CD4-positive, alpha-beta T cell treated with Interleukin-17A for 1 hour (primary cell): ENCODE results near the gene NAT8.
"Not testable (repeated sequence)": the region's sequence is repeated elsewhere in the genome, so short reads cannot be mapped to it uniquely, and the experiment has no call there.

Source experiments
- DNase-seq: peaks from one replicate; pipeline ENCODE4 v3.0.0-alpha.2; 2020

NAT8 gene, protein sequence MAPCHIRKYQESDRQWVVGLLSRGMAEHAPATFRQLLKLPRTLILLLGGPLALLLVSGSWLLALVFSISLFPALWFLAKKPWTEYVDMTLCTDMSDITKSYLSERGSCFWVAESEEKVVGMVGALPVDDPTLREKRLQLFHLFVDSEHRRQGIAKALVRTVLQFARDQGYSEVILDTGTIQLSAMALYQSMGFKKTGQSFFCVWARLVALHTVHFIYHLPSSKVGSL

DNA sequence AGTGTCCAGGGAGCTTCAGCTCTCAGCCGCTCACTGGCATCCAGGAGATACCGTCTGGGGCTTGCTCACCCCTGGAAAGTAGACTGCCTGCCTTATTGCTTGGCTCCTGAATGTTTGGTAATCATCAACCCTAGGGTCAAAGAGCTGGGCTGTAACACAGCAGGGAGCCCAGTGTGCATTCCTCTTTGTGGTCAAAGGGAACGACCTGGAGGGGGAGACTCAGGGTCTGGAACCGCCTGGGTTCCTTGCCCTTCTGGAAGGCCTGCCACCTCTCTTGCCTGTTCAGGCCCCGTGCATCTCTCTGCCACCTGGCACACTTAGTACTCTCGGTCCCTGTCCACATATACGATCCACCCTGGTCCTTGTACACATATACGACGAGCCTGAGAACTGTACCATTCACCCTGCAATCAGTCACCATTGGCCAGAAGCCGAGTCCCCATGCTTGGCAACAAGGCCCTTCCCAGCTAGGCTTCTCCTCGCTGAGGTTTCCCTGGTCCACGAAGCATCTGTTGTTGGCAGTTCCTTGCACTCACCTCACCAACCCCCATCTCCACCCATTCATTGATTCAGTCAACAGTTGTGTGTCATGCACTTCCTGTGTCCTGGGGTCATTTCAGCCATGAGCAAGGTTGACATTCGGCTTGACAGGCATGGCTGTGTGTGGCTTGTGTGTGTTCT, at the start of gene NAT8:
Gene NAT8, minus strand, starts transcription at position 85 of the 681 bp plus-strand sequence. CDS start 794 bp downstream, outside the sequence.
- no peak for DNase-seq

DNA sequence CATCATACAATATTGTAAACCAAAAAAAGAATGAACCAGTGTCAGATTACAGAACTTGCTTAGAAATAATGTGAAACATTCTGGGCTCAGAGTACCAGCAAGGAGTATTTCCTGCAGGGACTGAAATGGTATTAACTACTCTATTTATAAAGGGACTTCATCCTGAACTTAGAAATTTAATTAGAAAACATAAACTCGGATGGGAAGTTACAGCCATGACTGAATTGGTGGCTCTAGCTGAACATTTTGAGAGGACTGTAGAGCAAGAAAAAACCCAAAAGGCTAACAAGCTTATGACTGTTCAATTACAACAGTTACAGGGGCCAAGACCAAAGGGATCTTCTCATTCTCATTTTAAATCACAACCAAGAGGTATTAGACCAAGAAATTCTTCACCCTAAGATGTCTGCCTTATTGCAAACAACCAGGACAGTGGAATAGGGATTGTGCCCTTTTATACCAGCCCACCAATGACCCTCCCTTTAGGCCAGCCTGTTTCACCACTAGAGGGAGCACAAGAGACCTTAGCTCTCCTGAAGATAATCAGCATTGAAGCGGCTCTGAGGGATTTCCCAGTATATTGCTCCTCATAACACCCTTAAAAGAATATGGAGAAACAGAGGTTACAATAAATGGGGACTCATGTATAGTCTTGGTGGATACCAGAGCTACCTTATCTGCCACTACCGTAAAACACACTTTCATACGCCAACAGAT, 48.3 kb upstream of the NAT8 start:
- peak; percentile 35 for DNase-seq

DNA sequence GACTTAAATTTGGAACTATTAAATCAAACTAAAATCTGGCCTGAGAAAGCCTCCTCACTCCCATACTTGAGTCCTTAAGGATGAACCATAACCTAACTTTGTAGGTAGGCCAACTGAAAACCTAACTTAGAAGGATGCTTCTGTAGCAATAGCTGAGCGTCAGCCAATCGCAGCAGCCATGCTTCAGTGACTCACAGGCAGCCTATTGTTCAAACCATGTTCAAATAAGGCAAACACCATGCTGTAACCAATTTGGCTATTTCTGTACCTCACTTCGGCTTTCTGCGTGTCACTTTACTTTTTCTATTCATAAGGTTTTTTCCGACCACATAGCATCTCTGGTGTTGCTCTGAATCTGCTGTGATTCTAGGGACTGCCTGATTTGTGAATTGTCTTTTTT, 46.3 kb upstream of the NAT8 start:
- not testable (repeated sequence) for DNase-seq

DNA sequence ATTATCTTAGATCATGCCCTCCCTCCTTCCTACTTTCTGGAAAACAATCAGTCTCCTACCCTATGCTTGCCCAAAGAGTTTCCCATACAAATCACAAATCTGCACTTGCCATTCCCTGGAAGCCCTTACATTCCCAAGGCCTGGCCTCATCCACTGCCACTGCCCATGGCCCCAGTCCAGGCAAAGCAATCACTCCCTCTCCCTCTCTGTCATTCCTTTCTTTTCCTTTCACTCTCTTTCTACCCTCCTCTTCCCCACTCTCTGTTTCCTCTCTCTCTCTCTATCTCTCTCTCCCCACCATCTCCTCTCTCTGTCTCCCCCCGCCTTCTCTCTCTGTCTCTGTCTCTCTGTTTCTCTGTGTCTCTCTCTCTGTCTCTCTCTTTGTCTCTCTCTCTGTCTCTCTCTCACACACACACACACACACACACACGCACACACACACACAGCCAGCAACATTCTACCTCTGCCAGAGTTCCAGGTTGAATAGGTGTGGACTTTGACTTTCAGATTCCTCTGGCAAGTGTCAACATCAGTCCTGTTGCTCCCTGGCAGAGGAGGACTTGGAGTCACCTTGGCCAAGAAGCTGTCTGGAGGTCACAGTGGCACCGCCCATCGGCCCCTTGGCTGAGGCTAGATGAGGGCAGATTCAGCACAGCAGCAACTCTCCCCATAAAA, 43.7 kb upstream of the NAT8 start:
- DNase-seq = no peak

DNA sequence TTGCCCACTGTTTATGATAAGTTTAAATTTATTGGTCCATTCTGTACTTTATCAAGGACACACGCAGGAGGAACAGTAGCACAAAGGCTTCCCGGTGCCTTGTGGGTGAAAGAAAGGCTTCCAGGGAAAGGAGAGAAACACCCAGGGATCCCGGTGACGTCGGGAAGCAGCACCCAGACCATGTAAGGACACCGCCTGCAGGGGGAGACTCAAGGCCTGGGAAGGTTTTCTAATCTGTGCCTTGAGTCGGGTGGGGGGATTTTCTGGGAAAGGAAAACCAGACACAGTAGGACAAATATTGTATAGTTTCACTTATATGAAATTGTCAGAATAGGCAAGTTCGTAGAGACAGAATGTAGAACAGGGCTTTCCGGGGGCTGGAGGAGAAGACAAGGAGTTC, 42.7 kb upstream of the NAT8 start:
- not testable (repeated sequence) for DNase-seq

DNA sequence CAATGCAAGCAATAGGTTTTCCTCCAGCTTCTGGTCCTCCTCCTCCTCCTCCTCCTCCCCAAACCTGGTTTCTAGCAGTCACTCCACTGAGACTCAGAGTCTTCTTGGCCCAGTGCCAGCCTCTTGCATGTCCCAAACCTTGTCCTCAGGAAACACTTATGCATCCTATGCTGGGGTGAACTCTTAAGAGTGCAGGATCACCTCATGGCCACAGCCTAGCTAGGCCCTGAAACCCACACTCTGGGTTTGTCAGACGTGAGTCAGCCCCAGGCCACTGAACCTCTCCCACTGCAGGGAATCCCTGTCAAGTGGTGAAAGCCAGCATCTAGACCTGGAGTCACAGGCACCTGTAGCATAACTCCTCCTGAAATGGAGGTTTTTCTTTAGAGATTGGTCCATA, 42.1 kb upstream of the NAT8 start:
- not testable (repeated sequence) for DNase-seq

DNA sequence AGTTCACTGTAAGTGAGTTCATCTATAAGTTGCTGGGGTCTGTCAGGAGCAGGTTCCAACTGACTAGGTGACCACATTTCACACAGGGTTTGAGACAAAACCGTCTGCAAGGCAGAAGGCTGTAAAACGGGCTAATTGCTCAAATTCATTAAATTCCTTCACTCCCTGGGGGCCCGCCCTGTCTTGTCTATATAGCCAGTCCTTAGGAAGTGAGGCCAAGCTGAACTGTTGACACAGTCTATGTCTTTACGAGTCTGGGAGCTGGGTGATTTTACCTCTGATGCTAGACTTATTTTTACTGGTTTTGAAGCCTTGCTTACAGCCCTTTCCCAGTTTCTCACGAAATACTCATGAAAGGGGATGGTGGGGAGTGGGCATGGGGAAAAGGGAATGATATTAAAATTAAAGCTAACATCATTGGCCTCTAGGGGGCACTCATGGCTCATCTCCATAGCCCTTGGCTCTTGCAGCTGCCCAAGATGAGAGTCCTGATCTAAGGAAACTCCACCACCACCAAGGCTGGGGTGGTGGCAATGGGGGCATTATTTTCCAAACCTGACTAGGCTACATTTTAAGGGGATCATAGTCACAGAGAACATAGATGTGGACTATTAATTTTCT, 37.8 kb upstream of the NAT8 start:
- peak; percentile 9 for DNase-seq

DNA sequence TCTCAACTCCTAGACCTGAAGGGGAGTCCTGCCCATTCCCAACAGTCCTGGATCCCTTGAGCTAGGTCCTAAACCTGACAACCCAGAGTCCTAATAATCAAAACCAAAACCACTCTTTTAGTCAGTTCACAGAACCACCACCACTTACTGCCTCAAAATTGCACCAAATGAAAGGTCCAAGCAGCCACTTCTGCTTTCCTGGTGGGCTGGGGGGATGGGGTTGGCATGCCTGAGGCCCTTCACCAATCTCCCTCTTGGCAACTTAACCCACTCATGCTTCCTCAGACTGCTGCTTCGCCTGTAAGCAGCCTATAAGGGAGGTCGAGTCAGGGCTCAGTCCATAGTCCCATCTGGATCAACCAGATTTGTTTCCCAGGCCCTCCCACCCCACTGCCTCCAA, 37.0 kb upstream of the NAT8 start:
- DNase-seq = not testable (repeated sequence)

DNA sequence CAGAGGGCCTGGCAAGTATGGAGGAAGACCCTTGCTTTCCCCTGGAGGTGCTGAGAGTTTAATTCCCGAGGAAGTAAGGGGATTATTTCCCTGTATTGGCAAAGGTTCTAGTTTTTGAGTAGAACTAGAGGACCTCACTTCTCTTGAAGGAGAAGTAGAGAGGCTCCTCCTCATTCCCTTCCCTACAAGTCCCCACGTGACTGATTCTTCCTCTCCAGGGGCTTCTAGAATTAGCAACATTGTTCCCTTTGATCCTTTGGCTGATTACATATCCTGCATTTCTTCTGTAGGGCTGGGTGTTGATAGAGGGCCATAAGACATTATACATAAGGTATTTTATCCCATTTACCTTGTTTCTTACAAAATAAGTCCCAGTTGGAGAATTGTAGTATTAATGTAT, 35.8 kb upstream of the NAT8 start:
- not testable (repeated sequence) for DNase-seq

DNA sequence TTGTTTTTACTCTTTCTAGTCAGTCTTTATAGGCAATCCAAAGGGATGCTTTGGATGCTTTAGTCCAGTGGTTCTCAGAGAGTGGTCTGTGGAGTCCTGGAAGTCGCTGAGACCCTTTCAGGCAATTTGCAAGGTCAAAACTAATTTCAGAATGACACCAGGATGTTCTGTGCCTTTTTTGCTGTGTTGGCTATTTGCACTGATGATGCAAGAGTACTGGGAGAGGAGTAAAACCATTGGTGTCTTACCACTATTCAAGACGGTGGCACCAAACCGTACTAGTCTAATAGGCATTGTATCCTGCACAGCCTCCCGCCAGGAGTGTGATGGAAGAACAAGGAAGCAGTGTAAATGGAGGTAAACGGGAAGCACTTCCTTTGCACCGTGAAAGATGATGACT, 34.0 kb upstream of the NAT8 start:
- DNase-seq = not testable (repeated sequence)

DNA sequence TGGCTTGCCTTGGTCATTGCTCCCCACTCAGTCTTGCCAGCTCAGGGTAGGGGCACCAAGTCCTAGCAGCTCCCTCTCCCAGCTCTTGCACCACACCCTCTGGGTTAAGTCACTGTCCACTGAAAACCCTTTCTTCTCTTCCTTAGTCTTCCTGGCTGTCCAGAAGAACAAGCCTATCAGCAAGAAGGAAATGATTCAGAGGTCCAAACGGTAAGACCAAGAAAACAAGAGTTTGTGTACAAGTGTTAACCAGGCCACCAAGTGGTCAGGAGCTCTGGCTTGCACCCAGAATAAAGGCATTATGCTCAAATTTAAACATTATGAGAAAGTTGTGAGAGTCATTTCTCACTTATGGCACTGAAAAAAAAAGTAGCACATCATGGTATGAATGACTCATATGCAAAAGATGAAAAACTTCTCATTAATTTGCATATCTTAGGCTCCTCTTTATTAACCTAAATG, 32.5 kb upstream of the NAT8 start:
- DNase-seq = not testable (repeated sequence)

DNA sequence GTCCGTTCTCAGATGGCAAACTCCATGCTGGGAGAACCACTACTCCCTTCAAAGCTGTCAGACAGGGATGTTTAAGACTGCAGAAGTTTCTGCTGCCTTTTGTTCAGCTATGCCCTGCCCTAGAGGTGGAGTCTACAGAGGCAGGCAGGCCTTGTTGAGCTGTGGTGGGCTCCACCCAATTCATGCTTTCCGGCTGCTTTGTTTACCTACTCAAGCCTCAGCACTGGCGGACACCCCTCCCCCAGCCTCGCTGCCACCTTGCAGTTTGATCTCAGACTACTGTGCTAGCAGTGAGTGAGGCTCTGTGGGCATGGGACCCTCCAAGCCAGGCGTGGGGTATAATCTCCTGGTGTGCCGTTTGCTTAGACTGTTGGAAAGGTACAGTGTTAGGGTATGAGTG, 27.8 kb upstream of the NAT8 start:
- not testable (repeated sequence) for DNase-seq

DNA sequence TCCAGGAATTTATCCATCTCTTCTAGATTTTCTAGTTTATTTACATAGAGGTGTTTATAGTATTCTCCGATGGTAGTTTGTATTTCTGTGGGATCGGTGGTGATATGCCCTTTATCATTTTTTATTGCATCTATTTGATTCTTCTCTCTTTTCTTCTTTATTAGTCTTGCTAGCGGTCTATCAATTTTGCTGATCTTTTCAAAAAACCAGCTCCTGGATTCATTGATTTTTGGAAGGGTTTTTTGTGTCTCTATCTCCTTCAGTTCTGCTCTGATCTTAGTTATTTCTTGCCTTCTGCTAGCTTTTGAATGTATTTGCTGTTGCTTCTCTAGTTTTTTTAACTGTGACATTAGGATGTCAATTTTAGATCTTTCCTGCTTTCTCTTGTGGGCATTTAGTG, 25.0 kb upstream of the NAT8 start:
- DNase-seq = not testable (repeated sequence)

DNA sequence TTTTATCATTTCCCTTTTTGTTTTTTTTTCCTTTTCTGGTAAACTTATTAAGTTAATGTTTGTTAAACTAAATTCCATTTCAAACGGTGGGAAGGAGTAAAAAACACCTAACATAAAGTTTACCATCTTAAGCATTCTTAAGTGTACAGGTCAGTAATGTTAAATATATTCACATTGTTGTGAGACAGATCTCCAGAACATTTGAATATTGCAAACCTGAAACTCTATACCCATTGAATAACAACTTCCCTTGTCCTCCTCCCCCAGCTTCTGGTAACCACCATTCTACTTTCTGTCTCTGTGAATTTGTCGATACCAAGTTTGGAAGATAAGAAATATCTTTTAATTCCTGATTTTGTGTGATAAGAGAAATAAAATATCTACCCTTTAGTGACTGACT, 12.0 kb upstream of the NAT8 start:
- no peak for DNase-seq

DNA sequence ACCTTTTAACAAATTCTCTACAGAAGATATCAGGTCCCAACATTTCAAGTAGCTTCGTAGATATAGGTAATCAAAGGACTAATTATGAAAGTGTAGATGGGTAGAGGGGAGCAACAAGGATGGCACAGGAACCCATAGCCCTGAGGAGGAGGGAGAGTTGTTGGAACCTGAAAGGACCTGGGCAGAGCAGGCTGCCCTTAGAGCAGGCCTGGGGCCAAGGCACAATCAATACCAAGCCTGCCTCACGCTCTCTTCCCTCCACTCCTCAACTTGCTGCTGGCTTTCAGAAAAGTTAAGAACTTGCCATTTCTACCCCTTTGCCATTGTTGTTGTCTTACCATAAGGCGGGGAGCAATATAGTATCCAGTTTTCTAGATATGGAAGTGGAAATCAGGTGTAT, 10.1 kb upstream of the NAT8 start:
- DNase-seq = no peak

DNA sequence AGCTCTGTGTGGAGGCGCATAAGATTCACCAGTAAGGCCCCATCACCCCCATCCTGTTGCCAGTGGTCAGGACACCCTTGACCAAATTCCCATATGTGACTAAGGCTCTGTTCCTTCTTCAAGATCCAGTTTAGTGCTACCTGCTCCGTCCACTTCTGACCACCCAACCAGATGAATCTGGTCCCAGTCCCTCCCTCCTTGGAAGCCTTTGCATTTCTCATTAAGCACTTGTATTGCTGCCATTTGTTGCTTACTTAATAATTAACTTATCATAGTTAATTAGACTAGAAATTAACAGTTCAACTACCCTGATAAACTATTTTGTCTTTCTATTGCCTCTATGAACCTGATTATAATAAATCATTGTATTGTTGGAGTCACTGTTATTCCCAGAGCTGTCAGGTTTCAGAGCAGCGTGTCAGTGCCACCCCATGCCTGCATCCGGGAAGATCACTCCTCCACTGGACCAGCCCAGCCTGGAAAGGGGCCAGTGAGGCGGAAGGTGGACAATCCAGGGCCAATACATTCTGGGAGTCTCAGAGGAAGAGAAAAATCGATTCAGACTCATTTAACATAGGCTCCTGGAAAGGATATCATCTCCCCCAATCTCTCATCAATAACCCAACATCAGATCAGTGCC, 9.5 kb upstream of the NAT8 start:
- DNase-seq = no peak

DNA sequence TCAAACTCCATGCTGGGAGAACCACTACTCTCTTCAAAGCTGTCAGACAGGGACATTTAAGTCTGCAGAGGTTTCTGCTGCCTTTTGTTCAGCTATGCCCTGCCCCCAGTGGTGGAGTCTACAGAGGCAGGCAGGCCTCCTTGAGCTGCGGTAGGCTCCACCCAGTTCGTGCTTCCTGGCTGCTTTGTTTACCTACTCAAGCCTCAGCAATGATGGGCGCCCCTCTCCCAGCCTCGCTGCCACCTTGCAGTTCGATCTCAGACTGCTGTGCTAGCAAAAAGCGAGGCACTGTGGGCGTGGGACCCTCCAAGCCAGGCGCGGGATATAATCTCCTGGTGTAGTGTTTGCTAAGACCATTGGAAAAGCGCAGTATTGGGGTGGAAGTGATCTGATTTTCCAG, 5.5 kb upstream of the NAT8 start:
- DNase-seq = not testable (repeated sequence)

DNA sequence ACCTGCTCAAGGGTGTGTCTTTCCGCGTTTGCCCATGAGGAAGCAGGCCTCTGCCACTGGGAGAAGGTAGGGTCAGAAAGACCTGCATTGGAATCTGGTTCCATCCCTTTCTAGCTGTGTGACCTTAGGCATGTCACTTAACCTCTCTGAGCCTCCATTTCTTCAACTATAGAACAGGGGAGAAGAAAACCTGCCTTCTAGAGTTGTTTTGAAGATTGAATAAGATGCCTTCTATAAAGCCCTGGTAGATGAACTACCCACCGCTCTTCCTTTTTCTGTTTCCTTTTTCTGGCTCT, 507 bp downstream of the NAT8 start:
- DNase-seq = no peak

DNA sequence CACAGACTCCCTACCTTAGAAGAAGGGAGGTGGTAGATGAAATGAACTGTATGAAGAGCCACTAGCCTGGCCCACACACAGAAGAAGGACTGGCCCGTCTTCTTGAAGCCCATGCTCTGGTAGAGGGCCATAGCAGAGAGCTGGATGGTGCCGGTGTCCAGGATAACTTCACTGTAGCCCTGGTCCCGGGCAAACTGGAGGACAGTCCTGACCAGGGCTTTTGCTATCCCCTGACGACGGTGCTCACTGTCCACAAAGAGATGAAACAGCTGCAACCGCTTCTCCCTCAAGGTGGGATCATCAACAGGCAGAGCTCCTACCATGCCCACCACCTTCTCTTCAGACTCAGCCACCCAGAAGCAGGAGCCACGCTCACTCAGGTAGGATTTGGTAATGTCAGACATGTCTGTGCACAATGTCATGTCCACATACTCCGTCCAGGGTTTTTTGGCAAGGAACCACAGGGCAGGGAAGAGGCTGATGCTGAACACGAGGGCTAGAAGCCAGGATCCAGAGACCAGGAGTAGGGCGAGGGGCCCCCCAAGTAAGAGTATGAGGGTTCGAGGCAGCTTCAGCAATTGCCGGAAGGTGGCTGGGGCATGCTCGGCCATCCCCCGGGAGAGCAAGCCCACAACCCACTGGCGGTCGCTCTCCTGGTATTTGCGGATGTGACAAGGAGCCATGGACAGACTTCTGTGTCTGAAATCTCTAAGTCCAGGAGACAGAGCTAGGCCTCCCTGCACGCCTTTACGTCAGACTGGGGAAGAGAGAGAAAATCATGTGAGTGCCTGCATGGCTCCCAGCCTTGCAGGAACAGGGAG, 1.1 kb downstream of the NAT8 start:
- no peak for DNase-seq

DNA sequence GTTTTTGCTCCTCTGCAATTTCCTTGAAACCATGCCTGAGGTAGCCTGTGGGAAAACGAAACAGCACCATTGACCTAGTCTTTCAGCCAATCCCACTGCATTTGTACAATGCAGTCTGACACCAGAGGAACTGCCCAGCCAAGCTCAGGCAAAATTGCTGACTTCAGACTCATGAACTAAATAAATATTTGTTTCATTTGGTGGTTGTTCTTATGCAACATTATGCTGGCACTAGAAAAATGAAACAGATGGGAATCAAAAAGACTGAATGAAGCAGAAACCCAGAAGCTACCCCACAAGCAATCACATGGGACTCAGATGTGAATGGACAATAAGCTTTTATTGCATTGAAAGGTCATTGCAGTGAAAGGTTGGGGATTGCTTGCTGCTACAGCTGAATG, 1.7 kb downstream of the NAT8 start:
- no peak for DNase-seq

DNA sequence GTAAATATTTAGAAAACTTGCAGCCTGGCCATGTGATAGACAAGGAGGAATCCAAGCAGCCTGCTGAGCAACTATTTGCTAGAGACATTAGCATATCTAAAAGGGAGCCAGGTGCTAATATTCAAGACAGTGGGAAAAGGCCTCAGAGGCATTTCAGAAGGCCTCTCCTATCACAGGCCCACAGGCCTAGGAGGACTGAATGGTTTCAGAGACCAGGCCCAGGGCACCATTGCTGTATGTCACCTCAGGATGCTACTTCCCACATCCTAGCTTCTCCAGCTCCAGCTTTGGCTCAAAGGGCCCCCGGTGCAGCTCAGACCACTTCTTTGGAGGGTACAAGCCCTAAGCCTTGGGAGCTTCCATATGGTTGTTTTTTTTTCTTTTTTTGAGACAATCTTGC, 3.8 kb downstream of the NAT8 start:
- no peak for DNase-seq

DNA sequence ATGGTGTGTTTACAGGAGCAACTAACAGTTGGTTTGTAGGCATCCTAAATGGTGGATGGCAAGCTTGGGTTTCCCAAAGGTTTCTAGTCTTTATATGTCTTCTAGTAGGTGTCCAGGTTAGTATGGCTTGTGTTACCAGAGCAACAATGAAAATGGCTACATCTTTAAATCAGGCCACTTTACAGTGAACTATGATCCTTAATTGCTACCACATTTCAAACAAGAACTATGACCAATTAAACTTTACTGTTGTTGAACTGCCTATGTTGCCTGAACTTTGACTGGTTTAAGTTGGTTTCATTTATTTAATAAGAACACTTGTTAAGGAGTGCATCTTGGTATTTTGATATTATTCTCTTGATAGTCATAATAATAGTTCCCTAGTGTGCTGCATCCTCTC, 5.2 kb downstream of the NAT8 start:
- DNase-seq = not testable (repeated sequence)
